NCI-H1417 treated with DMSO at 0.1 percent for 48 hours (cell line): Measurements from ENCODE around the gene CYP26C1.

Source experiments
- DNase-seq: peaks from one replicate; lab custom pipeline; 2025; lab: John Stamatoyannopoulos, UW

CYP26C1 gene, protein sequence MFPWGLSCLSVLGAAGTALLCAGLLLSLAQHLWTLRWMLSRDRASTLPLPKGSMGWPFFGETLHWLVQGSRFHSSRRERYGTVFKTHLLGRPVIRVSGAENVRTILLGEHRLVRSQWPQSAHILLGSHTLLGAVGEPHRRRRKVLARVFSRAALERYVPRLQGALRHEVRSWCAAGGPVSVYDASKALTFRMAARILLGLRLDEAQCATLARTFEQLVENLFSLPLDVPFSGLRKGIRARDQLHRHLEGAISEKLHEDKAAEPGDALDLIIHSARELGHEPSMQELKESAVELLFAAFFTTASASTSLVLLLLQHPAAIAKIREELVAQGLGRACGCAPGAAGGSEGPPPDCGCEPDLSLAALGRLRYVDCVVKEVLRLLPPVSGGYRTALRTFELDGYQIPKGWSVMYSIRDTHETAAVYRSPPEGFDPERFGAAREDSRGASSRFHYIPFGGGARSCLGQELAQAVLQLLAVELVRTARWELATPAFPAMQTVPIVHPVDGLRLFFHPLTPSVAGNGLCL

DNA sequence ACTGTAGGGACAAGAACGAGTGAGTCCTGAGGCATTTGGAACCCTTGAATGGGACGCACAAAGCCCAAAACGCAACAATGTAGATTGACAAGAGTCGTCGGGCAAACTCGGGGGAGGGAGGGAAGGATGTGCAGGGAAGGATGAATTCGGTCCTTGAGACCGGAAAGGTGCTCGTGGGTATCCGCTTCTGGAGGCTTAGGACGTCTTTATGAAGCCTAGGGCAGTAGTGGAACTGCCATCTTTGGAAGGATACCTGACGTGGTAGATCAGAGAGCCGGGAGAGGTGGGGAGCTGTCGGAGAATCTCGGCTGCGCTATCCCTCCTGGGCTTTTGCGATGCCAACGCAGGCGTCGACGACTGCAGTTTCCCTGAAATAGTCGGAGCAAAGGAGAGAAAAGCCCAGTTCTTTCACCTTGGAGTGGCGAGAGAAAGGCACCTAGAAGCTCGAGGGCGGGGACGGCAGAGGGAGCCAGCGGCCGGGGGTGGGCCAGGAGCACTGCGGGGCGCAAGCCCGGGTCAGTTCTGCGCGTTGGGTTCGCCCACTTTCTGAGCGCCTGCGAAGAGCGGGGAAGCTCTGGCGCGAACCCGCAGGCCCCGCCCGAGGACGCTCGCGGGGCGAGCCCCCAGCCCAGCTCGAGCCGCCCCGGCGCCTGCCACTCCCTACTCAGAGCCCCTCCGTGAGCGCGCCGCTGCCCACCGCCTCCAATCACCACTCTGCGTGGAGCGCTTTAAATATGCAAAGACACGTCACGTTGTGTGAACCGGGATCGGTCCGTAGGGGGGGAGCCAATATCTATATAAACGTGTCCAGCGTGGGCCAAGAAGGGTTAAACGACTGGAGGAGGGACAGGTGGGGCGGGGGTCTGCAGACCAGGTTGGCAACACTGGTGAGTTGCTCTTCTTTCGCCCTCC lies at the start of gene CYP26C1:
CYP26C1 (plus strand) TSS at position 824 of the 912 bp plus-strand sequence. CDS start 466 bp downstream, outside the sequence.
- DNase-seq, result no peak

DNA sequence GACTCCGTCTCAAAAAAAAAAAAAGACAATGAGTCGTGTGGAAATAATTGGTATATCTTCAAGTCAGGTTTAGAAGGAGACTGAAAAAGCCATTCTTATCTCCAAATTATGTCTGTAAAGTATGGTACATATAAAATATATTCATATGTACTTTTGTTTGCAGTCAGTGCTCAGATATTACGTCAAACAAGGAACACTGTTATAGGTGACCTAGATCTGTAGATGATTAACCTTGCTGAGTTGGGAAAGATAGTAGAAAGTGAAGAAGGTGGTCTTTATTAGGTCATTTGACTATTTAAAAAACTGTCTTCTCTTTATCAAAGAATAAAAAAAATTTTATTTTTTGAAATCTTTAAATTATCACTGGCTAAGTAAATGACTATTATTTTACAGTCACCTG lies 44.9 kb upstream of the CYP26C1 start:
- no peak for DNase-seq

DNA sequence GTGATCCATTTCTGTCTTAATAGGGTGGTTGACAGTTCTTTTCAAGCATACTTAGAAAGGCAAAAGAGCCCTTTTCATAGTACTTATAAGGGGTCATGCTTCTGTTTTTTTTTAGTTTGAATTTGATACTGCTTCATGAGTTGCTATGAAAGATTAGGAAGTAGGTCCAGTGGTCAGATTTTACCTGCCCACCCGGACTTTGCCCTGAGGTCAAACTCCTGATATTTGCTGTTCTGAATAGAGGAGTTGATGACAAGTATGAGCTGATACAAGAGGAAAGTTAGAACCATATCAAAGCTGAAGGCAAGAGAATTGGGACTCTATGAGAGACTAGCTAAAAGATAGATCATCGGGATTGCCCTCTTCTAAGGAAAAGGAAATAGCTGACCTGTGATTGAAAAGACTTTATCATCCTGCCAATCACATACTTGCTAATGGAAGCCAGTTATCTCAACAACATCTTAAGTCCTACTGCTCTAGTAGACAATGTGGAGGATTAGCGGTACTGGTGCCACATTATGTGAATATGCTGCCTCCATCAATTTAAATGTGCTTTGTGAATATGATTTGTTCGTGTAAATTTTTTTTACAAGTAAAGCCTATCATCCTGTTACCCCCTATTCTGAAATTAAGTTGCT lies 37.5 kb upstream of the CYP26C1 start:
- no peak for DNase-seq

DNA sequence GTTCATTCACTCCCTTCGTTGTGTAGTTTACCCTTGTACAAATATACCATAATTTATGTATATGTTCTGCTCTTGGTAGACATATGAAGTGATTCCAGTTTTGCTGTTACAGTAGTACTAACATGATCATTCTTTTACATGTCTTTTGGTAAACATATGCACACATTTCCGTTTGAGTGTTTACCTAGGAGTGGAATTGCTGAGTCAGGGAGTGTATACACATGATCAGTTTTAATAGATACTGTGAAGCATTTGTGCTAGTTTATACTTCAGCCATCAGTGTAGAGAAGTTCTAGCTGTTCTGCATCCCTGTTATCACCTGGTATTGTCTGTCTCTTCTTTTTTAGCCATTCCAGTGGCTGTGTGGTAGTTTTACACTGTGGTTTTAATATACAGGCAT lies 34.5 kb upstream of the CYP26C1 start:
- no peak for DNase-seq

DNA sequence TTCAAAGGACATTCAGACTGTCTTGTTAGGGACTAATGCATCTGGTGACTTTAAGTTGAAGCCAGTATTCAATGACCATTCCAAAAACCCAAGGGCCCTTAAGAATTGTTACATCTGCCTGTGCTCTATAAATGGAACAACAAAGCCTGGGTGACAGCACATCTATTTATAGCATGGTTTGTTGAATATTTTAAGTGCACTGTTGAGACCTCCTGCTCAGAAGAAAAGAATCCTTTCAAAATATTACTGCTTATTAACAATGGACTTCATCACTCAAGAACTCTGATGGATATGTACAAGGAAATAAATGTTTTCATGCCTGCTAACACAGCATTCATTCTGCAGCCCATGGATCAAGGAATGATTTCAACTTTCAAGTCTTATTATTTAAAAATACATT lies 33.1 kb upstream of the CYP26C1 start:
- DNase-seq, result no peak

DNA sequence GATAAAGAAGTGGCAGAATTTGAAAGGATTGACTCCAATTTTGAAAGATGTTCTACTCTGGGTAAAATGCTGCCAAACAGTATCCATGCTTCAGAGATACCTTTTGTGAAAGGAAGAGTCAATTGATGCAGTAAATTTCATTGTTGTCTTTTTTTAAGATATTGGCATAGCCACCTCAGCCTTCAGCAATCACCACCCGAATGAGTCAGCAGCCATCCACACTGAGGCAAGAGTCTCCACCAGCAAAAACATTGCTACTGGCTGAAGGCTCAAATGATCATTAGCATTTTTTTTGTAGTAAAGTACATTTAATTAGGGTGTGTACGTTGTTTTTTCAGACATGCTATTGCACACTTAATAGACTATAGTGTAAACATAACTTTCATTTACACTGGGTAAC lies 31.7 kb upstream of the CYP26C1 start:
- no peak for DNase-seq

DNA sequence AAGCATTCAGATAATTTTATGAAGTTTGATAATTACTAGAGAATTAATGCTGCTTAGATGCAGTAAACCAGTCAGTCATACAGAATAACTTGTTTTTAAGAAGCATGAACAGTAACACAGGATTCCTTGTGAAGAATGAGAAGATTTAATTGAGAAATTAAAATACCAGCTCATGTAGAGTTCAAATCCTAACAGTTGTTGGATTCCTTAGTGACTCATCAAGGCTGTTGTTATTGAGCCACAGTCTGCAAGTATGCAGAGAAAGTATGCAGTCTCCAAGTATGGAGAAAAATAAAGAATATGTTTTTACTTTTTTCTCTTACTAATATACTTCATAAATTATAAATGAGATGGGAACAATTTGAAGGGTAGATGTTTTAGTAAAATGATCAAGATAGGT lies 30.2 kb upstream of the CYP26C1 start:
- no peak for DNase-seq

DNA sequence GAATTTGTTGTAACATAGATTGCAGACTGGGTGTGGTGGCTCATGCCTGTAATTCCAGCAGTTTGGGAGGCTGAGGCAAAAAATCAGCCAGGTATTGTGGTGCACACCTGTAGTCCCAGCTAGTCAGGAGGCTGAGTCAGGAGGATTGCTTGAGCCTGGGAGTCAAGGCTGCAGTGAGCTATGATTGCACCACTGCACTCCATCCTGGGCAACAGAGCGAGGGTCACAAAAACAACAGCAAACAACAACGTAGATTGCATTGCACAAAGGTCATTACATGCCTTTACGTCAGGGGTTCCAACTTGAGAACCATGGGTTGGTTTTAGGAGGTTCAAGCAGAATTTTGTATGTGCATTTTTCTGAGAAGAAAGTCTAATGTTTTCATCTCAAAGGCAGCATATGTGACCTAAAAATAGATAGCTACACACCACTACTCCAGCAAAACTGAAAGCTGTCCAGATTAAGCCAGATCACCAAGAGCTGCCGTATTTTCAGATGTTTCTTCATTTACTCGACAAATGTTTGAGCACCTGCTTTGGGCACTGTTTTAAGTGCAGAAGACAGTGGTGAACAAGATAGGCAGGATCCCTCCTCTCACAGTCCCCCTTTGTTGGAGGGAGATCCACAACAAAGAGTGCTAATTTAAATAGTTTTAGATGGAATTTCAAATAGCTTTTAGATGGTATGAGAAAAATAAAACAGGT lies 28.3 kb upstream of the CYP26C1 start:
- DNase-seq, result no peak

DNA sequence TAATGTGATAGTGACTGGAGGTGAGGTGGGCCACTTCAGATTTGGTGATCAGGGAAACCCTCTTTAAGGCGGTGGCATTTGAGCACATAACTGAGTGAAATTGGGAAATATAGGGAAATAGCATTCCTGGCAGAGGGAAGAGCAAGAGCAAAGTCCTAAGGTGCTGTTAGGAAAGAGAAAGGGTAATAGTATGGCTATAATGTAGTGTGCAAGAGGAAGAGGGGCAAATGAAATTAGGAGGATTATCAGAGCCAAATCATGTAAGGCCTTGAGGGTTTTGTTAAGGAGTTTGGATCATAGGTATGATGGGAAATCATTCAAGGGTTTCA lies 27.8 kb upstream of the CYP26C1 start:
- DNase-seq, result no peak

DNA sequence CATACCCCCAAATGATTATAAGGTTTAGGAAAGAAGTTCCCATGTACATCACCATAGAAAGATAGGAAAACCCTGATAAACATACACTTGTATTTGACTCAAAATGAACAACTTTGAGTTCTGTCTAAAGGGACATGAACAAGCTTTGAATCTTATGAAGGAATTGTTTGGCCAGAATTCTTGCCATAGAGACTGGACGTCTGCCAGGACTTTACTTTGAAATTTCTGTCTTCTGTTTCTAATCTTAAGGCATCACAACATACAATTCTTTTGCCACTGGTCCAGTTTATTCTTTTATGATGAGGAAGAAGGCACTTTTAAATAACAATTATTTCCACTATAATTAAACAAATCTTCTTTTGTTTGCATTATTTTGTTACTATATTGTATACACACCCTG lies 26.2 kb upstream of the CYP26C1 start:
- DNase-seq, result no peak

DNA sequence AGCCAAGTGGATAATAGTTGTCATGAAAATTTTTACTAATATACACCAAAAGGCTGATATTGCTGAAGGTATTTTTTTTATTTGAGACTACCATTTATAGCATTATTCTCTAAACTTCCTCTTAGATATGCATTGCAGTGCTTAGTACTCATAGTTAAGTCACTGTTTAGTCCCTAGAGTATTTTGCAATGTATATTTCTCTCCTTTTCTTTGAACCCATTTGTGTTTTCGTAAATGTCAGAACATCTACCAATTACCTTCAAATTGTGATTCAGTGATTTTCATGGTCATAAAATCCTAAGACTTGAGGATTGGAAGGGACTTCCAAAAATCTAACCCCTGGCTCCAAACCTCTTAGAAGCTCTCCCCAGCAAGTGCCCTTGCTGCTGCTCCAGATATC lies 21.5 kb upstream of the CYP26C1 start:
- no peak for DNase-seq

DNA sequence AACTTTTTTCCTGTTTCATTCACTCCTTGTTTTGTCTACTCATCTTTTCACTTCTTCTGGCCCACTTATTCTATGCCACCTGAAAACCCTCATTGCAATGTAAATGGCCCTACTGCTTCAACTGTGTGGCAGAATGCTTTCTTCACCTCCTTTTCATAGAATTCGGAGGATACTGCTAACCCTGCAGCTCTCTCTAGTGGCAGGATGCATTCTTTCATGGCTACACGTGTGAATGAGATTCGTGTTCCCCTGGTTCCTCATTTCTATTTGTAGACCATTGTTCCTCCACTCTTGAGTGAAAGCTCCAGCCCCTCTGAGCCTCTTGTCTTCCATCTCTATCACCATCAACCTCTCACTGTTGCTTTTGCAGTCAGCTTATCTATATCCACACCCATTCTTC lies 20.9 kb upstream of the CYP26C1 start:
- no peak for DNase-seq

DNA sequence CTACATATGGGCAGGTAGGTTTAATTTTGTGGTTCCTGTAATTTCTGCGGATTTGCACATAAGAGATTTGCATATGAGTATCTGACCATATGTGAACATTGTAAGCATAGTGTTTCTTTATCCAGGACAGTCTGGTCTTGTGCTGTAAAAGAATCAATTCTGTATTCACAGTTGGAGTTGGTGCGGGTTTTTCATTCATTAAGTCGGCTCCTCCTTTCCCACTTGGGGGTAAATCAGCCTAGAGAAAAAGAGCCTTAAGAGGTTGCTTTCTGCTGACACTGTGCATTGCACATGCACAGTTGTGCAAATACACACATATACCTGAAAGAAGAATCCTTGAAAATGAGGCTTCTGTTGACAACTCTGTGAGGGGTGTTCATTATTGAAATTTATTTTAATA lies 6.1 kb upstream of the CYP26C1 start:
- DNase-seq, result no peak

DNA sequence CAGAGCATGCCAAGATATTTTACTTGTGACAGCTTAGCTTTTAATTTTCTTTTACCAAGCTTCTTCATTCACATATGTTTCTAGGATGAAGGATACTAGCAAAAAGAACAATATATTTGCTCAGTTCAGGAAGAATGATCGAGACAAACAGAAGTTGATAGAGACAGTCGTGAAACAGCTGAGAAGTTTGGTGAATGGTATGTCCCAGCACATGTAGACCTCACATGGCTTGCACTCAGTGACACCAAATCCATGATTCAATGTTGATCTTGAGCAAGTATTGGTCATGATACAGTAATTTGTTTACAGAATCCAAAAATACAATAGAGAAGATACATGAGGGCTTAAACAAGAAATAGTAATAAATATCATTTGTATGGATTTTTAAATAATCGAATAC lies 2.5 kb upstream of the CYP26C1 start:
- DNase-seq, result no peak

DNA sequence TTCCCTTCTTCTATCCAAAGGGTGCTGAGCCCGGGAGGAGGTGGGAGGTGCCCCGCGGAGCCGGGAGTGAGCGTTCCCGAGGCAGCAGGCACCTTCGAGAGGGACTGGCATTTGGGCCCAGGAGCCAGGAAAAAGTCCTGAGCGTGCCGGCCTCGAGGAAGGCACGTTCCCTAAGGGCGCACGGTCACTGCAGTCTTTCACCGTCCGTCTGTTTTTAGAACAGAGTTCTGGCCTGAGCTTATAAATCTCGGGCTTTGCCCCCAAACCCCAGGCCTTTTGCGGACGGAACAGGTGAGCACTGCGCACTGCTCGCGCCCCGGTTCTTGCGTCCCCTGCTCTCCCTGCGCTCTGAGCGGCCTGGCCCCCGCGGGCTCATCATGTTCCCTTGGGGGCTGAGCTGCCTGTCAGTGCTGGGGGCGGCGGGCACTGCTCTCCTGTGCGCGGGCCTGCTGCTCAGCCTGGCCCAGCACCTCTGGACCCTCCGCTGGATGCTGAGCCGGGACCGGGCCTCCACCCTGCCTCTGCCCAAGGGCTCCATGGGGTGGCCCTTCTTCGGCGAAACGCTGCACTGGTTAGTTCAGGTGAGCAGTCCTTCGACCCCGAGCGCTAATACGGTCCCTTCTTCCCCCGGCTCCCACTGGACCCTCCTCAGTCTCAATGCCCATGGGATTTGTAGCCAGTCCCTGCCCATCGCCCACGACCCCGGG lies 442 bp downstream of the CYP26C1 start:
- no peak for DNase-seq

DNA sequence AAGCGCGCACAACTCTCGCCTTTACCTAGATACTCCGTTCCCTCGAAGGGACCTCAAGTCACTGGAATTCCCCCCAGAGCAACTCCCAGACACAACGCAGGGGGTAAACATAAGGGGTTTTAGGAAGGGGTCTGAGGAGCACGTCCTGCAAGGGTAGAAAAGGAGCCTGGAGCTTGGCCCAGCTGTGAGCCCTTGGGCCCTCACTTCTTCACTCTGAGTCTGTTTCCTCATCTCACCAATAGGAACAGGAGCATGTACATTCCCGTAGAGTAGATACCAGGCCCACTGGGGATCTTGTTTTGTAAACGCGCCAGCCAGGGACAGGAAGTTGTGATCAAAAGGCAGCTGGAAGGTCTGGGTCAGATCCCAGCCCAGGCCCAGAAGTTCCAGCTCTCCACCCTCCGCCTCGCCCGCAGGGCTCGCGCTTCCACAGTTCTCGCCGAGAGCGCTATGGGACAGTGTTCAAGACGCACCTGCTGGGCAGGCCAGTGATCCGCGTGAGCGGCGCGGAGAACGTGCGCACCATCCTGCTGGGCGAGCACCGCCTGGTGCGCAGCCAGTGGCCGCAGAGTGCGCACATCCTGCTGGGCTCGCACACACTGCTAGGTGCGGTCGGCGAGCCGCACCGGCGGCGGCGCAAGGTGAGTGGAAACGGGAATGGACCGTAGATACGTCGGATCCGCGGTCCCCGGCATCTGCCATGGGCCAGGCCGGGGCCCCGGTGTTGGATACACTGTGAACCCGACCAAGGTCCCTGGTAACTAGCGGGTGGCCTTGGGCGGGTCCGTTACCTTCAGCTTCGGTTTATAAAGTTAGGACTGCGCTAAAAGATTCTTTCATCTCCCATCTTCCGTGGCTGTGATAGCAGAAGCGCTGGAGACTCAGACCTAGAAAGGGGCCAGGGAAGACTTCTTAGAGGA lies 1.3 kb downstream of the CYP26C1 start:
- no peak for DNase-seq

DNA sequence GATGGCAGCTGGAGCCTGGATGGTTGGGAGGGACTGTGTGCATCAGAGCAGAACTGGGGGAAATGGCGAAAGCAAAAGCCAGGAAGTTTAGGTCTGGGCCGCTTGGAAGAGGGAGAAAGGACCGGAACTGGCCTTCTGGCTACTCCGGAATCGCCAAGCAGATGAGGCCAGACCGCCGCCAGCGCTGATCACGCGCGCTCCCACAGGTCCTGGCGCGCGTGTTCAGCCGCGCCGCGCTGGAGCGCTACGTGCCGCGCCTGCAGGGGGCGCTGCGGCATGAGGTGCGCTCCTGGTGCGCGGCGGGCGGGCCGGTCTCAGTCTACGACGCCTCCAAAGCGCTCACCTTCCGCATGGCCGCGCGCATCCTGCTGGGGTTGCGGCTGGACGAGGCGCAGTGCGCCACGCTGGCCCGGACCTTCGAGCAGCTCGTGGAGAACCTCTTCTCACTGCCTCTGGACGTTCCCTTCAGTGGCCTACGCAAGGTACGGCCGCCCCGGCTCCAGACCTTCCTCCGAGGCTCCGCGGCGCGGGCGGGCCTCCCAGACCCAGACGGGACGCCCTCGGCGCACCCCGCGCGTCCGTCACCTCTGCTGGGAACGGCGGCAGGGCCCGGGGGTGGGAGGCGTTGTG lies 2.0 kb downstream of the CYP26C1 start:
- DNase-seq, result no peak

DNA sequence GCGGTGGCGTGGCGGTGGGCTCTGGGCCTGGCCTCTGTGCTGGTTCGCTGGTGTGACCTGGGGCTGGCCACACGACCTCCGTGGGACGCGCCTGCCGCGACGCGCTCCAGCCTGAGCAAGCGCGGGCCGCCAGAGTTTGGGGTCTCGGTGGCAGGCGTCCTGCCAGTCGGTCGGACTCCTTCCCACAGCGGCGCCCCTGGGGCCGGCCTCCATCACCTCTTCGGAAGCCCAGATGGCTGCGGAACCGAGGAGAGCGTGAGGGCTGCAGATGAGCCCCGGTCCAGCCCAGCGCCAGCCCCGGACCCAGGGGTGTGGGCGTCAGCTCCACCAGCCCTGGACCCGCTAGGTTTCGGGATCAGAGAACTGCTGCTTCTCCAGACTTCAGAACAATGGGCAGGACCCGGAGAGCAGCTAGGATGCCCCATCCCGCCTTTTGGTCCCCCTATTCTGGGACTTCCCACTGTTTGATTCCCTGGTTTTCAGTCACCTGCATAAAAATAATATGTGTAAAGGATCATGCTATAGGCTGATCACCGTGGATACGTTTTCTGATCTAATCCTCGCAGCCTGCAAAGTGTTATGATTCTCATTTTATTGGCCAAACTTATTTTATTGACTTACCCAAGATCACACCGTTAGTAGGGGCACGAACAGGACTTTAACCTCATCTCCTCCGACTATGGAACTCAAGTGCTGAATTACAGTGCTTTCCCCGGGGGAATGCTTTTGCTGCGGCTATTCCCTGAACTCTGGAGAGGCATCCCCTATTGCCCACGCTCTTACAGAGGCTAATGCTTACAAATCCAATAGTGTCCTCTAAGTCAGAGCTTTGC lies 2.8 kb downstream of the CYP26C1 start:
- no peak for DNase-seq
